Right lobe of liver (tissue), 4 donors: ENCODE measurements around the gene CLDN4.

Experiments
- CTCF ChIP-seq, 4 donors: fragments of 200-600 bp in 3 of 4; fragments of 450-650 bp in 1 of 4; IDR thresholded peaks; one replicate each; pipeline versions ENCODE4 v1.5.1 to v1.8.0; 2016 to 2022; ENCODE audit warnings: antibody characterized with exemption in 4 of 4, mild to moderate bottlenecking in 2 of 4
- POLR2A ChIP-seq: fragments of 450-650 bp; IDR thresholded peaks from one replicate; pipeline ENCODE4 v1.6.1; 2017; ENCODE audit warnings: antibody characterized with exemption, mild to moderate bottlenecking
- donor health status: DM: no; HTN: no; CAD: no.
- donor health status: DM: no; HTN: no; CAD: no.
- donor health status: DM: no; HTN: yes; CAD: no.

- TF ChIP-seq CTCF (IDR thresholded peaks at IDR 0.05) (no peak), POLR2A (no peak)
These were observed 15.4 kb upstream of the CLDN4 start for GRCh38 chr7:73815436-73815835.
